D721Med (cell line): Measurements from ENCODE around the gene NFILZ.
"Not testable (repeated sequence)": the region's sequence is repeated elsewhere in the genome, so short reads cannot be mapped to it uniquely, and the experiment has no call there.

Source experiments
- DNase-seq: peaks from one replicate; pipeline ENCODE4 v3.0.0; 2011; ENCODE audit warnings: low spot score; ENCODE audit not compliant: insufficient read length
- FAIRE-seq: peaks from 2 replicates; lab custom pipeline; 2011; peaks lifted over from hg19 to GRCh38; lab: Jason Lieb, UNC
- TF ChIP-seq, protein P1 (sequence below): IDR thresholded peaks from 2 replicates; pipeline ENCODE4 v1.5.1; 2012; ENCODE audit warnings: mild to moderate bottlenecking, control low read depth; ENCODE audit not compliant: insufficient read depth; ENCODE audit errors: missing control alignments

NFILZ gene

DNA sequence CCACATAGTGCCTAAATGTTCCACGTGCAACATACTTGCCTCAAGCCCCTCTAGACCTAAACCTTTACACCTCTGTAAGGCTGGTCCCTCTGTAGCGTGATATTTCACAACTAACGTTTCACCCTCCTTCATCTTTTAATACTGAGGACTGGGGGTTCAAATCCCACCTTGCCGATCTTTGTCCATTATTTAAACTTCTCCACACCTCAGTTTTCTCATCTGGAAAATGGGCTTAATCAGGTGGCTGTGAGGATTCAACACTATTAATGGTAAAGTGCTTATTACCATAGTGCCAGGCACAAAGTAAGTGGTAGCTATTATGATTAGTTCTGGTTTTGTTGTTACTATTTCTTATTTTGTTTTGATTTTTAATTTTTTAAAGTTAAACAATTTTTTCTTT lies 12.4 kb upstream of the NFILZ start:
- no peak for FAIRE-seq
- no peak for DNase-seq
- TF ChIP-seq, protein P1, sequence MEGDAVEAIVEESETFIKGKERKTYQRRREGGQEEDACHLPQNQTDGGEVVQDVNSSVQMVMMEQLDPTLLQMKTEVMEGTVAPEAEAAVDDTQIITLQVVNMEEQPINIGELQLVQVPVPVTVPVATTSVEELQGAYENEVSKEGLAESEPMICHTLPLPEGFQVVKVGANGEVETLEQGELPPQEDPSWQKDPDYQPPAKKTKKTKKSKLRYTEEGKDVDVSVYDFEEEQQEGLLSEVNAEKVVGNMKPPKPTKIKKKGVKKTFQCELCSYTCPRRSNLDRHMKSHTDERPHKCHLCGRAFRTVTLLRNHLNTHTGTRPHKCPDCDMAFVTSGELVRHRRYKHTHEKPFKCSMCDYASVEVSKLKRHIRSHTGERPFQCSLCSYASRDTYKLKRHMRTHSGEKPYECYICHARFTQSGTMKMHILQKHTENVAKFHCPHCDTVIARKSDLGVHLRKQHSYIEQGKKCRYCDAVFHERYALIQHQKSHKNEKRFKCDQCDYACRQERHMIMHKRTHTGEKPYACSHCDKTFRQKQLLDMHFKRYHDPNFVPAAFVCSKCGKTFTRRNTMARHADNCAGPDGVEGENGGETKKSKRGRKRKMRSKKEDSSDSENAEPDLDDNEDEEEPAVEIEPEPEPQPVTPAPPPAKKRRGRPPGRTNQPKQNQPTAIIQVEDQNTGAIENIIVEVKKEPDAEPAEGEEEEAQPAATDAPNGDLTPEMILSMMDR, result no peak

DNA sequence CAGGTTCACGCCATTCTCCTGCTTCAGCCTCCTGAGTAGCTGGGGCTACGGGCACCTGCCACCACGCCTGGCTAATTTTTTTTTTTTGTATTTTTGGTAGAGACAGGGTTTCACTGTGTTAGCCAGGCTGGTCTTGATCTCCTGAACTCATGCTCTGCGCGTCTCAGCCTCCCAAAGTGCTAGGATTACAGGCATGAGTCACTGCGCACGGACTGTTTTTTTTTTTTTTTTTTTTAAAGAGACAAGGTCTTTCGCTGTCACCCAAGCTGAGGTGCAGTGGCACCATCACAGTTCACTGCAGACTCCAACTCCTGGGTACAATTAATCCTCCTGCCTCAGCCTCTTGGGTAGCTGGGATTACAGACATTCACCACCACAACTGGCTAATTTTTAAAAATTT lies 11.7 kb upstream of the NFILZ start:
- TF ChIP-seq, protein P1, result no peak
- FAIRE-seq (no peak), DNase-seq (no peak)

DNA sequence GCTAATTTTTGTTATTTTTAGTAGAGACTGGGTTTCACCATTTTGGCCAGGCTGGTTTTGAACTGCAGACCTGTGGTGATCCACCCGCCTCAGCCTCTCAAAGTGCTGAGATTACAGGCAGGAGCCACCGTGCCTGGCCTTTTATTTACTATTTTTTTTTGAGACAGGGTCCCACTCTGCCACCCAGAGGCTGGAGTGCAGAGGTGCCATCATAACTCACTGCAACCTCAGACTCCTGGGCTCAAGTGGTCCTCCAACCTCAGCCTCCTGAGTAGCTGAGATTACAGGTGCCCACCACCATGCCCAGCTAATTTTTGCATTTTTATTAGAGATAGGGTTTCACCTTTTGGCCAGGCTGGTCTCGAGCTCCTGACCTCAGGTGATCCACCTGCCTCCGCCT lies 7.5 kb upstream of the NFILZ start:
- not testable (repeated sequence) for DNase-seq, FAIRE-seq
- TF ChIP-seq, protein P1, result peak; percentile 35

DNA sequence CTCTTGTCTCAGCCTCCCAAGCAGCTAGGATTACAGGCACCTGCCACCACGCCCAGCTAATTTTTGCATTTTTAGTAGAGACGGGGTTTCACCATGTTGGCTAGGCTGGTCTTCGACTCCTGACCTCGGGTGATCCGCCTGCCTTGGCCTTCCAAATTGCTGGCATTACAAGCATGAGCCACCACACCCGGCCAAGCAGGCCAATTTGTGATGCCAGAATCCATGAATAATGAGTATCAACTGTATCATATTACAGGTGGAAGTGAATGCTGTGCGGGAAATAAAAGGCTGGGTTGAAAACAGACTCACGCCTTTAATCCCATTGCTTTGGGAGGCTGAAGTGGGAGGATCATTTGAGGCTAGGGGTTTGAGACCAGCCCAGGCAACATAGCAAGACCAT lies 3.6 kb upstream of the NFILZ start:
- TF ChIP-seq, protein P1, result no peak
- no peak for FAIRE-seq
- no peak for DNase-seq

DNA sequence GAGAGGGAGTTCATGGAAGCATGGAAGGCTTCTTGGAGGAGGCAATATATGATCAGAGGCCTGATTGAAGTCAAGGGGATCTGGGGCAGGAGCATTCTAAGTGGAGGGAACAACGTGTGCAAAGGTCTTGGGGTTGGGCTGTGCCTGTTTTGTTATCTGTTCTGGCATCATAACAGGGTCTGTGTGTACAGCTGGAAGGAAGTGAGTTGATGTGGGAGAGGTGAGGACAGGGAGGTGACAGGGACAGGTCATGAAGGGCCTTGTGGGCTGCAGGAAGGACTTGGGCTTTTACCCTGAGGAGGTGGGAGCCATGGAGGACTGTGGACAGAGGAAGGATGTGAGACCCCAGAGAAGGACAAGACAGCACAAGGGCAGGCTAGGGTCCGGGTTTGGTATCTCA lies 1.2 kb upstream of the NFILZ start:
- TF ChIP-seq, protein P1, result no peak
- FAIRE-seq (no peak), DNase-seq (no peak)

DNA sequence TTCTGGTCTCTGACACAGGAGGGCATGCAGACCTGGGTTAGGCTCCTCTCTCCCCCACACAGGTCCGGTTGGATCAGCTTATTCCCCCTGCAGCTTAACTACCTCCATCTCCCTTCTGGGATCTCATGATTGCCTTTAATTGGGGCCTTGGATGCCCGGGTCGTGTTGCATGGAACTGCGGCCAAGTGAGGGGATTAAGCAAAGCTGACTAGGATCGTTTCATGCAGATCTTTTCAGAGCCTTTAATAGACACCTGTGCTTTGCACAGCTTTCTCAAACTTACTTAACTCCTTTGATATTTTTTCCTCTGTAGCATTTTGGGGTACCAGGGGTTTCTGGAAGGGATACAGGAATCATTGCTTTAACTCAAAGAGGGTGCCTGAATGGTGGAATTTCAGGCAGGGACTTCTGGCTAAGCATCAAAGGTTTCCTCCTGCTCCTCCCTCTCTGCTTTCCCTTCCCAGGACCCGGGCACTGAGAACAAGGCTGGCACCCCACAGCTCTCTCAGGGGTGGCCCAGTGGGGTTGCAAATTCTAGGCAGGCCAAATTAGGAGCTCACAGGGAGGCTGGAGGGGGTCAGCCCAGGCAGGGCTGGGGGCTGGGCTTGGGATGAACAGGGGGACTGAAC lies 477 bp downstream of the NFILZ start:
- no peak for FAIRE-seq
- no peak for DNase-seq

DNA sequence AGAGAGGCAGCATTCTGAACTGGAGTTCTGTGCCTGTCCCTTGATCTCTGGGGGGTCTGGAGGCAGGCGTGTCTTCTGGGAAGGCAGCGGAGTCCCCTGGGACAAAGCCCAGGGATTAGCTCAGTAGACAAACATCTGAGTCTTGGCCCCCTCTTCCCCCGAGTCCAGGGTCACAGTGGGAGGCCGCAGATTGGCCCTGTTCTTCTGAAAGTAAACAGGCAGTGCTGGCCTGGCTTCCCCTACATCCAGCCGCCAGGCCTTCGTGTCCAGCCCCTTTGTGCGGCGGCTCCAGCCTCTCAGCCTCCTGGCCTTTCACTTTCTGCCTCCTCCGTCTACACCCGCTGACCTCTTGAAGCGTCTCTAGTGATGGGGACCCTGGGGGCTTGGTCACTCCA lies 989 bp downstream of the NFILZ start:
- TF ChIP-seq, protein P1, result no peak
- DNase-seq (no peak), FAIRE-seq (no peak)

More for the DNA sequence above, 477 bp downstream of the NFILZ start:
- TF ChIP-seq, protein P1, result no peak
